DND-41 (cell line): ENCODE data around the gene KIAA0753.

Source experiments
- EZH2 ChIP-seq: IDR thresholded peaks from 3 replicates; pipeline ENCODE4 v1.6.1; 2012; ENCODE audit warnings: borderline replicate concordance, low read depth, mild to moderate bottlenecking, moderate library complexity, low read length, inconsistent platforms; ENCODE audit not compliant: severe bottlenecking
- TF ChIP-seq, protein P1 (sequence below): IDR thresholded peaks from 2 replicates; pipeline ENCODE4 v1.5.1; 2012; ENCODE audit warnings: borderline replicate concordance, low read length, moderate library complexity, mild to moderate bottlenecking; ENCODE audit not compliant: poor library complexity, severe bottlenecking; ENCODE audit errors: extremely low read depth

DNA sequence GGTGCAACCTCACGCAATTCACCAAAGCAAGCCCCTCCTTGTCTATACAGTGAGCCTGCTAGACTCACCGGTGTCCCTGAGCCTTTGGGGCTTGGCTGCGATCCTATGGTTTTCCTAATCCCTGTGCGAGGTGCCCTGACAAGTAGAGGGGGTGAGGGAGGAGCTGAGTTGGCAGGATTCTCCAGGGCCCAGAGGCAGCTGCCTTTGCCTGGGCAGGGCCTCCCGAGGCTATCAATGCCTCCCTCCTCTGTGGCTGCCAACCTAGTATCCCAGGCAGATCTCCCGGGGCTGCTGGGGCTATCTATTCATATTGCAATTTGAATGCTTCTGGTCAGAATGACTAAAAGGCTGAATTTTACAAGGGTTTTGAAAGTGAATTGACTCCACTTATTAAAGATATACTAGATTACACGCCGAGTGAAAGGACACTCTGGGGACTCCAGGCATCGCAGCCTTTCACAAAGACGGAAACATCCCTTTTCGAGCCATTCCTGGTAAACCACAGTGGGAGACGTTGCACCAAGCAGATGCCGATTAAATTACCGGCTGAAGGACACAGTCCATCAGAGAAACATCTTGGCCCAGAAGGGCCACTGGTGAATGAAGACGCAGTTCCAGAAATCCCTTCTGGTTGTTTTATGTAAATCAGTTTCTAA is 72.9 kb downstream of the KIAA0753 start:
- no peak for TF ChIP-seq EZH2
- TF ChIP-seq, protein P1, sequence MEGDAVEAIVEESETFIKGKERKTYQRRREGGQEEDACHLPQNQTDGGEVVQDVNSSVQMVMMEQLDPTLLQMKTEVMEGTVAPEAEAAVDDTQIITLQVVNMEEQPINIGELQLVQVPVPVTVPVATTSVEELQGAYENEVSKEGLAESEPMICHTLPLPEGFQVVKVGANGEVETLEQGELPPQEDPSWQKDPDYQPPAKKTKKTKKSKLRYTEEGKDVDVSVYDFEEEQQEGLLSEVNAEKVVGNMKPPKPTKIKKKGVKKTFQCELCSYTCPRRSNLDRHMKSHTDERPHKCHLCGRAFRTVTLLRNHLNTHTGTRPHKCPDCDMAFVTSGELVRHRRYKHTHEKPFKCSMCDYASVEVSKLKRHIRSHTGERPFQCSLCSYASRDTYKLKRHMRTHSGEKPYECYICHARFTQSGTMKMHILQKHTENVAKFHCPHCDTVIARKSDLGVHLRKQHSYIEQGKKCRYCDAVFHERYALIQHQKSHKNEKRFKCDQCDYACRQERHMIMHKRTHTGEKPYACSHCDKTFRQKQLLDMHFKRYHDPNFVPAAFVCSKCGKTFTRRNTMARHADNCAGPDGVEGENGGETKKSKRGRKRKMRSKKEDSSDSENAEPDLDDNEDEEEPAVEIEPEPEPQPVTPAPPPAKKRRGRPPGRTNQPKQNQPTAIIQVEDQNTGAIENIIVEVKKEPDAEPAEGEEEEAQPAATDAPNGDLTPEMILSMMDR: no peak
